Adrenal gland (tissue), 12 donors: ENCODE data around the gene COX7A2. TPM values are rescaled to one million over a fixed set of nuclear protein-coding genes. Genes with fewer than 3 reads are reported as not detected.

Source experiments
- DNase-seq, 7 donors: peaks; one replicate each; pipeline ENCODE4 v3.0.0-alpha.2; 2019 to 2020
- H3K27ac ChIP-seq, 5 donors: fragments of 200-600 bp; sonication (generic) in 4 of 5; 1 replicate in 3 of 5; 2 replicates in 2 of 5; pipeline versions ENCODE4 v1.5.1 to v1.8.0; 2016 to 2020; ENCODE audit warnings: mild to moderate bottlenecking in 1 of 5
- H3K27me3 ChIP-seq: fragments of 200-600 bp; 2 replicates; pipeline ENCODE4 v1.8.0; 2021
- H3K36me3 ChIP-seq, 2 donors: fragments of 200-600 bp; replicated peaks in 1 of 2; 1 replicate in 1 of 2; 2 replicates in 1 of 2; pipeline versions ENCODE4 v1.5.1 to v1.8.0; 2018 to 2022
- H3K4me1 ChIP-seq, 2 donors: fragments of 200-600 bp; replicated peaks in 1 of 2; 1 replicate in 1 of 2; 2 replicates in 1 of 2; pipeline versions ENCODE4 v1.5.1 to v1.8.0; 2018 to 2021
- H3K4me3 ChIP-seq, 4 donors: fragments of 200-600 bp; sonication (generic) in 3 of 4; one replicate each; pipeline ENCODE4 v1.5.1; 2016 to 2018
- H3K9me3 ChIP-seq, 3 donors: fragments of 200-600 bp; sonication (generic) in 1 of 3; replicated peaks in 1 of 3; 1 replicate in 2 of 3; 2 replicates in 1 of 3; pipeline versions ENCODE4 v1.5.1 to v1.8.0; 2016 to 2021
- POLR2A ChIP-seq, 2 donors: fragments of 450-650 bp; IDR thresholded peaks; one replicate each; pipeline ENCODE4 v1.6.1; 2017; ENCODE audit warnings: antibody characterized with exemption in 2 of 2, mild to moderate bottlenecking in 2 of 2, moderate library complexity in 1 of 2
- WGBS, 4 donors: extraction: QIAGEN DNeasy Blood & Tissue Kit in 2 of 4; methylation state at CpG; one replicate each; pipeline versions ENCODE4 v1.1.5 to v1.1.7; 2013 to 2017; 5-methylcytosine and 5-hydroxymethylcytosine counted together
- intact Hi-C, 2 donors: fragments of 100-400 bp; cut with DNase I; formaldehyde crosslinking; loops; one replicate each; pipeline versions ENCODE4 v1.14.1 to v1.15.0; 2022 to 2023
- polyA plus RNA-seq, 3 donors: library from polyadenylated mRNA; stranded (reverse); fragments of 200-250 nt in 2 of 3; fragments of 350-450 nt in 1 of 3; fragmentation: Illumina TruSeq in 1 of 3; extraction: RNeasy Lipid Tissue Mini Kit (QIAGEN cat#74804) in 1 of 3; gene quantifications; one replicate each; pipeline ENCODE4 v1.2.3, GENCODE V29; 2013 to 2014
- total RNA-seq, 9 donors: library from RNA; depleted of rRNA in 4 of 9; stranded (reverse); fragments of >200 nt in 4 of 9; fragments of 120-200 nt in 1 of 9; fragmentation: NEBNext Ultra II Directional in 1 of 9; extraction: Animal tissue kit (Norgen Biotek cat#: 25700) in 1 of 9; gene quantifications; one replicate each; pipeline versions ENCODE4 v1.1.0 to v1.2.4, GENCODE V29; 2013 to 2023
- TF ChIP-seq, protein P1 (sequence below), 6 experiments: fragments of 450-650 bp in 4 of 6; fragments of 200-600 bp in 2 of 6; sonication (generic) in 1 of 6; IDR thresholded peaks; 1 replicate in 5 of 6; 2 replicates in 1 of 6; pipeline versions ENCODE4 v1.5.1 to v1.8.0; 2016 to 2021; ENCODE audit warnings: antibody characterized with exemption in 6 of 6, mild to moderate bottlenecking in 2 of 6, moderate library complexity in 1 of 6
- donor health status: healthy with polysubstance abuse.
- donor health status: Bipolar disorder and iron deficiency.
- donor health status: DM: yes; HTN: yes; CAD: no.
- donor health status: DM: no; HTN: no; CAD: no.
- donor health status: DM: no; HTN: no; CAD: no.
- donor health status: DM: yes; HTN: yes; CAD: no.

COX7A2 gene
- total and polyA plus RNA-seq, 12 donors, result 150 to 675 (median 336) TPM

DNA sequence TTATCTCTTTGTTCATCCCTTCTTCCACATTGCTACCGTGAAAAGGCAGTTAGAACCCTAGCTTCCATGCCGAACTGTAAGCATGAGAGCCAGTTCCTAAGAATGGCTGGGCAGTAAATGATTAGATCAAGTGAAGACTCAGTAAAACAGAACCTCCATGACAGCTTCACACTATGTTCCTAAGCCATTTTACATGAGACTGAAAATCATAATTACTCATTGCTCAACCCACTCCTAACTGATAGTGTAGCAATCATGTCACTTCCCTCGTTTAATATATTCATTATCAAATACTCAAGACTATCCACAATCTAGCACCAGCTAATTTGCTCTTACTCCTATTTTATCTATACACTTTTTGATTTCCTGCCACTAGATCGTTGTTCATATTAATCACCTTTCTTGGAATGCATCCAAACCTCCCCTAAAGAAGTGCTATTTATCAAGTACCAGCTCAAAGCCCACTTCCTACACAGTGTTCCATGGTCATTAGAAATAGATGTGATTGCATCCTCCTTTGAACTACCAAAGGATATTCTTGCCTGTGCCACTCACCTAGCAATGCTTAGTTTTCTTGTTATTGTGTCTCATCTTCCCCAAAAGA, 35.0 kb upstream of the COX7A2 start:
- Histone ChIP-seq H3K36me3 (no peaks in the 10 kb centered on the region), H3K9me3 (no peaks in the 10 kb centered on the region), H3K4me3 (no peak overlapping the region), H3K27me3 (no peaks in the 10 kb centered on the region), H3K27ac (no peak overlapping the region), H3K4me1 (peaks cover 21 to 70% of the 10 kb centered on the region in 2 donors)
- TF ChIP-seq, protein P1, sequence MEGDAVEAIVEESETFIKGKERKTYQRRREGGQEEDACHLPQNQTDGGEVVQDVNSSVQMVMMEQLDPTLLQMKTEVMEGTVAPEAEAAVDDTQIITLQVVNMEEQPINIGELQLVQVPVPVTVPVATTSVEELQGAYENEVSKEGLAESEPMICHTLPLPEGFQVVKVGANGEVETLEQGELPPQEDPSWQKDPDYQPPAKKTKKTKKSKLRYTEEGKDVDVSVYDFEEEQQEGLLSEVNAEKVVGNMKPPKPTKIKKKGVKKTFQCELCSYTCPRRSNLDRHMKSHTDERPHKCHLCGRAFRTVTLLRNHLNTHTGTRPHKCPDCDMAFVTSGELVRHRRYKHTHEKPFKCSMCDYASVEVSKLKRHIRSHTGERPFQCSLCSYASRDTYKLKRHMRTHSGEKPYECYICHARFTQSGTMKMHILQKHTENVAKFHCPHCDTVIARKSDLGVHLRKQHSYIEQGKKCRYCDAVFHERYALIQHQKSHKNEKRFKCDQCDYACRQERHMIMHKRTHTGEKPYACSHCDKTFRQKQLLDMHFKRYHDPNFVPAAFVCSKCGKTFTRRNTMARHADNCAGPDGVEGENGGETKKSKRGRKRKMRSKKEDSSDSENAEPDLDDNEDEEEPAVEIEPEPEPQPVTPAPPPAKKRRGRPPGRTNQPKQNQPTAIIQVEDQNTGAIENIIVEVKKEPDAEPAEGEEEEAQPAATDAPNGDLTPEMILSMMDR (IDR thresholded peaks at IDR 0.05), result no peak
- no peak for TF ChIP-seq POLR2A (IDR thresholded peaks at IDR 0.05)
- intact Hi-C loops, result no loop called here
- DNase-seq, result no peak
- WGBS, 4 donors, result 39 to 49% (median 48%) methylated on average over 4 of the region's 4 CpGs

DNA sequence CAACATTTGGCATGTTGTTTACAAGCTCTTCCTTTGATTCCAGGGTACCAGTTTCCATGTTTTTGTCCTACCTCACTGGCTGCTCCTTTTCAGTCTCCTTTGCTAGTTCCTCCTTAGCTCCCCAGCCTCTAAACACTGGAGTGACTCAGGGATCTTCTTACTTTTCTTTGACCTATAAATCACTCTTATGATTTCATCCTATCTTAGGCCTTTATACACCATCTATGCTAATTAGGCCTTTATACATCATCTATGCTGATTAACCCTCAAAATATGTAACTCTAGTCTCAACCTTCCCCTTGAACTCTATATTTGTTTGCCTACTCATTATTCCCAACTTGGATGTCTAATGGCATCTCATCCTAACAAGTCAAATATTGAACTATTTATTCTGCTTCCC, 31.5 kb upstream of the COX7A2 start:
- intact Hi-C loops, result no loop called here
- no peak for DNase-seq
- Histone ChIP-seq H3K36me3 (no peaks in the 10 kb centered on the region), H3K4me3 (no peak overlapping the region), H3K4me1 (peaks cover 13 to 39% of the 10 kb centered on the region in 2 donors), H3K27ac (peak overlapping the region in 1 of 5 donors; percentile 3), H3K9me3 (no peaks in the 10 kb centered on the region), H3K27me3 (no peaks in the 10 kb centered on the region)
- TF ChIP-seq, protein P1 (IDR thresholded peaks at IDR 0.05), result no peak
- no peak for TF ChIP-seq POLR2A (IDR thresholded peaks at IDR 0.05)

DNA sequence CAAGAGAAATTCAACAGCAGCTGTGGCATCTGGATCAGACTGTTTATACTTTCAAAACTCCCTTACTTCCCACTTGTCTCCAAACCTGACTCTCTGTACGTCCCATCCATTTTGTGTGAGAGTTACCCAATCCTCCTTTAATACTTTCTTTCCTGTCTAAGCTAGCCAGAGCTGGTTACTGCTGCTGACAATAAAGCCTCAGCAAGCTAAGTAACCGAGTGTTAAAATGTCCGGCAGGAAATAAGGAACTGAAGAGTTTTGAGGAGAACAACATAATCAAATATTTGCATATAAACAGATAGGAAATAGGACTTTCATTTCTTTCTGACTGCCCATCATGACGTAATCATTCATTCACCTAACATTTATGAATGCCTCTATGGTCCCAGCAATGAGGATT, 29.4 kb upstream of the COX7A2 start:
- peak overlapping the region in 1 of 5 donors; percentile 43 for H3K27ac ChIP-seq
- H3K9me3 ChIP-seq, result no peaks in the 10 kb centered on the region
- no peak for DNase-seq
- peaks cover 0 to 21% of the 10 kb centered on the region in 2 donors for H3K4me1 ChIP-seq
- no peak overlapping the region for H3K4me3 ChIP-seq
- no peaks in the 10 kb centered on the region for H3K36me3 ChIP-seq
- intact Hi-C loops, result no loop called here
- no peak for TF ChIP-seq POLR2A (IDR thresholded peaks at IDR 0.05)
- TF ChIP-seq, protein P1 (IDR thresholded peaks at IDR 0.05), result no peak
- WGBS, 4 donors, result 79 to 91% (median 83%) methylated on average over 4 of the region's 4 CpGs
- H3K27me3 ChIP-seq, result no peaks in the 10 kb centered on the region

DNA sequence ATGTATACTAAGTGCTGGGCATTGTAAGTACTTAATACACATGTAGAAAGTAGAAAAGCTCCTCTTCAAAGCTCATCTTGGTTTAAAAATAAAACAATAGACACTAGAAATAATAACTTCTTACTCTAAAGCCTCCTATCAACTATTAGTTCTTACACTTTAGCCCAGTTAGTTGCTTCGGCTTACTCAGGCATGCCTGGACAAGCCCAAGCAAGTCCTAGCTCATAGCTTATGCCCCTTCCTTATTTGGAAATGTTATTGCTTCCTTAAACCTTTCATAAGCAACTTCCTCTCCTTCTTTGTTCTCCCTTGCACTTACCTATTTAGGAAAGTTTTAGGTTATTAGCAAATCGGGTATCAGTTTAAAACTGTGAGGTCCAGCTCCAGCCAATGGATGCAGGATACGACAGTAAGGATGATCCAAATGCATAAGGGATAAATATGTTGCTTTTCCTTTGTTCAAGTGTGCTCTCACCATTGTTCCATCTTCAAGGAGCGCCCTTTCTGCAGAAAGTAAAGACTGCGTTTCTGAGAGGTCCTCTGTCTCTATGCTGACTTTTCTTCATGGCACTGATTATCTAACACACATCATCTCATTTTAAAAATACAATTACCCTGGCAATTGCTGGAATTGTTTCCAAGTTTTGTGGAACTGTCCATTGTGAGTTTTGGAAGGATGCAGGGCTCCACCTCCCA, 28.7 kb upstream of the COX7A2 start:
- Histone ChIP-seq H3K27ac (peak overlapping the region in 1 of 5 donors; percentile 43), H3K36me3 (no peaks in the 10 kb centered on the region)
- intact Hi-C loops, result no loop called here

More for the DNA sequence above, 28.7 kb upstream of the COX7A2 start:
- WGBS, 4 donors, result 90 to 97% (median 93%) methylated on average over 5 of the region's 5 CpGs
- Histone ChIP-seq H3K27me3 (no peaks in the 10 kb centered on the region), H3K4me3 (no peak overlapping the region), H3K9me3 (no peaks in the 10 kb centered on the region), H3K4me1 (peaks cover 0 to 22% of the 10 kb centered on the region in 2 donors)
- DNase-seq, result no peak
- TF ChIP-seq, protein P1 (IDR thresholded peaks at IDR 0.05), result no peak
- no peak for TF ChIP-seq POLR2A (IDR thresholded peaks at IDR 0.05)
